GM18505 (cell line): ENCODE results near the gene LINGO3.
"Not testable (repeated sequence)": the region's sequence is repeated elsewhere in the genome, so short reads cannot be mapped to it uniquely, and the experiment has no call there.

Experiments used
- ATAC-seq: cut with Tn5 transposase; IDR thresholded peaks from one replicate; pipeline ENCODE4 v1.9.1; 2021; ENCODE audit not compliant: unreplicated experiment
- POLR2A ChIP-seq: IDR thresholded peaks from 4 replicates; pipeline ENCODE4 v1.6.1; 2011; ENCODE audit warnings: borderline replicate concordance; ENCODE audit not compliant: insufficient read depth, insufficient read length; ENCODE audit errors: extremely low read depth

Gene LINGO3

DNA sequence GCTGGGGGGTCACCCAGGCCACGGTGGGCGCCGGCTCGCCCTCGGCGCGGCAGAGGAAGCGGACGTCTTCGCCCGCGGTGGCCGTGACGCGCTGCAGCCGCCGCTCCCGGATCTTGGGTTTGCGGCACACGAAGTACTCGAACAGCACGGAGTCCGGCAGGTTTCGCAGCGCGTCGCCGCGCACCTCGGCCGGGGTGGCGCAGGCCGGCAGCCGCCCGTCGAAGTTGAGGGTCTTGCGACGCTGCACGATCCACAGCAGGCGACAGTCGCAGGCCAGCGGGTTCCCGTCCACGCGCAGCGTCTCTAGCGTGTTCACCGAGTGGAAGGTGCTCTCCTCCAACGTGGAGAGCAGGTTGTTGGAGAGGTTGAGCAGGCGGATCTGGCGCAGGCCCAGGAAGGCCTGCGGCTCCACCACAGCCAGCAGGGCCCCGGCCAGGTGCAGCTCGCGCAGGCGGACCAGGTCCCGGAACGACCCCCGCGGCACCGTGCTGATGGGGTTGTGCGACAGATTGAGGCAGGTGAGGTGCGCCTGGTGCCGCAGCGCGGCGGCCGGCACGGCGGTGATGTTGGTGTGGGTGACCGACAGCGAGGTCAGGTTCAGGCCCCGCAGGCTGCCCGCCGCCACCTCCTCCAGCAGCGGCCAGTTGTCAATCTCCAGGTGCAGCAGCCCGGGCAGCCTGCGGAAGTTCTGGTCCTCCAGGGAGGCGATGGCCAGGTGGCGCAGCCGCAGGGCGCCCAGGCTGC is 17.3 kb downstream of the LINGO3 start:
- no peak for ATAC-seq
- TF ChIP-seq POLR2A = no peak

GRCh38 chr19:2289714-2290435 is 18.1 kb downstream of the LINGO3 start:
- no peak for ATAC-seq

DNA sequence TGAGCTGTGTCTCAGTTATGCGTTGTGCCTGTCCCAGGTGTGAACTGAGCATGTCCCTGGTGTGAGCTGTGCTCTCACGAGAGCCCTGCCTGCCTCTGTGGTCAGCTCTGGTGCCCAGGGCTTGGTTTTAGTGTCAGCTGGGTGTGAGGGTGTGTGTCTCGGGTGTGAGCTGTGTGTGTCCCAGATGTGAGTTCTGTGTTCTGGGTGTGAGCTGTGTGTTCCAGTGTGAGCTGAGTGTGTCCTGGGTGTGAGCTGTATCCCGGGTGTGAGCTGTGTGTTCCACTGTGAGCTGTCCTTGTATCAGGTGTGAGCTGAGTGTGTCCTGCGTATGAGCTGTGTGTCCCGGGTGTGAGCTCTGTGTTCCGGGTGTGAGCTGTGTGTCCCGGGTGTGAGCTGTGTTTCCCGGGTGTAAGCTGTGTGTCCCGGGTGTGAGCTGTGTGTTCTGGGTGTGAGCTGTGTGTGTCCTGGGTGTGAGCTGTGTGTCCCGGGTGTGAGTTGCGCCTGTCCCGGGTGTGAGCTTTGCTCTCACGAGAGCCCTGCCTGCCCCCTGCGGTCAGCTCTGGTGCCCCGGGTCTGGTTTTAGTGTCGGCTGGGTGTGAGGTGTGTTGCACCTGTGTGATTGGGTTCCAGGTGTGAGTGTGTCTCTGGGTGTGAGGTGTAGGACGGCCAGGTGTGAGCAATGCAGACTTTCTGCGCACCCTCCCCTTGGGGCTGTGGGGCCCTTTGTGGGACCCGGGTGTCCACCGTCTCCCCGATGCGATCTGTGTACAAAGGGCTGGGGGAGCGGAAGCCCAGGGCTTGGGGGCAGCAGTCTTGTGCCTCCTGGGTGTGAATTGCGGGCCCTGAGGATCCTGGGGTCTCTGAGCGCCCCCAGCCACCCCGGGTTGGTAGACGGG is 18.9 kb downstream of the LINGO3 start:
- ATAC-seq = no peak

More at GRCh38 chr19:2289714-2290435, 18.1 kb downstream of the LINGO3 start:
- TF ChIP-seq POLR2A = peak; percentile 40

DNA sequence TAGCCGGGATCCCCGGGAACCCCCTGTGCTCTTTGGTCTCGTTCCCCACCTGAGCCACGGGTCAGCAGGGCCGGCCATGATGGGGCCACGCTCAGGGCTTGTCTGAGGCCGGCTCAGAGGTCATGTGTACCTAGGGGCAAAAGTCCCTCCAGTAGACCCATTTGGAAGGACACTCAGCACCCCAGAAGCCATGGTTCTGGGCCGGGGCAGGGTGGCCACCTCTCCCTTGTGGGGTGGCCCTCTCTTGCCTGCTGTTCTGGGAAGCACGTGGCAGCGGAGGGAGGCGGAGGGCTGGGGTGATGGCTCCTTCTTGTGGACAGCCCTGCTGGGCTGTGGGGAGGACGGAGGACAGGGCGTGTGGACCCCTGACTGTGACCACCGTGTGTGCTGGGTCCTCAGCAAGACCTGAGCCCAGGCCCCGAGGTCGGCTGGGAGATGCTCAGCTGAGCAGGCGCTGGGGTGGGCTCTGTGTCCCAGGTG is 19.6 kb downstream of the LINGO3 start:
- TF ChIP-seq POLR2A = no peak
- no peak for ATAC-seq

More for the DNA sequence above, 18.9 kb downstream of the LINGO3 start:
- TF ChIP-seq POLR2A = no peak

DNA sequence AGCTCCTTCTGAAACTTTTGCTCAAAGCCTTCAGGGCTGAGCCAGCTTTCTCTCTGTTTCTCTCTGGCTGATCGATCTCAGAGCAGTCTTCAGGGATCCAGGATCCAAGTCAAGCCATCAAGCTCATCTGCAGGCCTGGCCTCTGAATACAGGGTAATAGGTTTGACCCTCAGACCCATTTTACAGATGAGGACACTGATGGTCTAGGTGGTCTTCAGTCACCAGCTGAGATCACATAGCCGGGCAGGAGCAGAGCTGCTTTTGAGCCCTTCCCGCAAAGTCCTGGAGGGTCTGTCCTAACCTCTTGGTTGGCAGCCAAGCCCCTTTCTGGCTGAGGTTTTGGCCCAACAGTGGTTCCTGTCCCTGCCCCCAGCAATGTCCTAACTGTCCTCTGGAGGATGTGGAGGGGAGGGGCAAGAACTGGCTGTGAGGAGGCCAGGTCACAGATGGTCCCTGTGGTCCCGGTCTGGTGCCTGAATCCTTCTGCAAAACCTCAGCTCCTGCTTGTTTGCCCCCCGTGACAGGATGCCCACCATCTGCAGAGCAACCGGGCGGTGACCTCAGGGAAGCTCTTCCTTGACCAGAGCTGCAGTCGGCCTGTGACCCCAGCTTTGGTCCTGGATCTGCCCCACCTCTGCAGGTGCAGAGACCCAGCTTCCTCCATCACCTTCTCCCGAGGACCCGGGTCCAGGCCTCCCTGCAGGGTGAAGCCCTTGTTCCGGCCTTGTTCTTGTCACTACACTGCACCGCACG is 20.2 kb downstream of the LINGO3 start:
- ATAC-seq = no peak
- TF ChIP-seq POLR2A = no peak

- no peak for TF ChIP-seq POLR2A
- no peak for ATAC-seq
Measured at GRCh38 chr19:2286402-2287140, 21.4 kb downstream of the LINGO3 start.

DNA sequence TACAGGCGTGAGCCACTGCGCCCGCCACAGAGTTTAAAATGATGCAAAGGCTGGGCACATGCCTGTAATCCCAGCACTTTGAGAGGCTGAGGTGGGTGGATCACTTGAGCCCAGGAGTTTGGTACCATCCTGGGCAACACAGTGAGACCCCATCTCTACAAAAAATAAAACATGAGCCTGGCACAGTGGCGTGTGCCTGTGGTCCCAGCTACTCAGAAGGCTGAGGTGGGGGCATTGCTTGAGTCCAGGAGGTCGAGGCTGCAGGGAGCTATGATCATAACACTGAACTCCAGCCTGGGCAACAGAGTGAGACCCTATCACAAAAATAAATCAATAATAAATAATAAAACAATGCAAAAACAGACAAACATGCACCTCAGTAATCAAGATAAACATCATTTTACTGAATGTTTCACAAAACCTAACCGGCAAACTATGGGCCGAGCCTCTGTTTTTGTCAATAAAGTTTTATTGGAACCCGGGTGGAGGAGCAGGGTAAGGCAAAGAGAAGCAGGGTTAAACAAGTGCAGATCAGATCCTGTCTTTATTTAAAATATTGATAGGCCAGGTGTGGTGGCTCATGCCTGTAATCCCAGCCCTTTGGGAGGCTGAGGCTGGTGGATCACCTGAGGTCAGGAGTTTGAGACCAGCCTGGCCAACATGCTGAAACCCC is 24.0 kb downstream of the LINGO3 start:
- TF ChIP-seq POLR2A = no peak
- ATAC-seq = no peak

GRCh38 chr19:2282862-2283237 is 25.1 kb downstream of the LINGO3 start:
- no peak for ATAC-seq
- TF ChIP-seq POLR2A = no peak

DNA sequence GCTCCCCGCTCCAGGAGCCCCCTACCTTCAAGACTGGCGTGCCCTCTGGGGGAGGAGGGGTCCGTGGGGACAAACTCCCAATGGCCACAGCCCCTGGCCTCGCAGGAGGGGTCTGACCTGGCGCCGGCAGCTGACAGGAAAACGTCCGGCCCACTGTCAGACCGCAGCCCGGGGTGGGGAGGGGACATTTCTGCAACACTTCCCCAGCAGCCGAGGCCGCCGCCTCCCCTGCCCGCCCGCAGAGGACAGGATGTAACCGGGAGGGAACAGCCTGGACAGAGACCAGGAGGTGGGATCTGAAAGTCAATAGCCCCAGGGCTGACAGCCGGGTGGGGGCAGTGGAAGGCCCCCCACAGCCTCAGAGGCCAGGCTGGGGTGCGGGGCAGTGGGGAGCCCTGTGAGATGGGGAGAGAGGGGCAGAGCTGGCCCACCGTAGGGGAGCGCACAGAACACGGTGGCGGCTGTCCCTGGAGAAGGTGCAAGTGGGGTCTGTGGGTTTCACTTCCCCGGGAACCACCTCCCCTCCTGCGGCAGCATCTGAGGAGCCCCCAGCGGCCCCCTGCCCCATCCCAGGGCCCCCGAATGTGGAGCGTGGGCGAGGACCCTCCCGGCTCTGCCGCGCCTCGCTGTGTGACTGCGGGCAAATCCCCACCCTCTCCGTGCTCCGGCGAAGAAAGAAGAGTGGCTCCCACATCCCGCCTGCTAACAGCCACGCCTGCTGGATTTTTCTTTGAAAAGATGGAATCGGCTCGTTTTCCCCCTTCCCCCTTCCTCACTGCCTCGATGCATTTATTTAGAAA is 25.7 kb downstream of the LINGO3 start, which contains the start of gene PEAK3:
Gene PEAK3, minus strand, starts transcription at position 114 of the 800 bp plus-strand sequence. CDS start 1,244 bp downstream, outside the sequence.
- TF ChIP-seq POLR2A = no peak
- no peak for ATAC-seq

GRCh38 chr19:2281265-2282061 is 26.5 kb downstream of the LINGO3 start:
- ATAC-seq = not testable (repeated sequence)

- no peak for ATAC-seq
- no peak for TF ChIP-seq POLR2A
Measured at GRCh38 chr19:2280633-2281264, 27.2 kb downstream of the LINGO3 start.
